HG03520 (cell line): ENCODE measurements around the gene SRCAP.
"Not testable (repeated sequence)": the region's sequence is repeated elsewhere in the genome, so short reads cannot be mapped to it uniquely, and the experiment has no call there.

Experiments
- ATAC-seq: cut with Tn5 transposase; IDR thresholded peaks from one replicate; pipeline ENCODE4 v1.9.1; 2021; ENCODE audit warnings: mild to moderate bottlenecking, moderate library complexity; ENCODE audit not compliant: unreplicated experiment

SRCAP gene

DNA sequence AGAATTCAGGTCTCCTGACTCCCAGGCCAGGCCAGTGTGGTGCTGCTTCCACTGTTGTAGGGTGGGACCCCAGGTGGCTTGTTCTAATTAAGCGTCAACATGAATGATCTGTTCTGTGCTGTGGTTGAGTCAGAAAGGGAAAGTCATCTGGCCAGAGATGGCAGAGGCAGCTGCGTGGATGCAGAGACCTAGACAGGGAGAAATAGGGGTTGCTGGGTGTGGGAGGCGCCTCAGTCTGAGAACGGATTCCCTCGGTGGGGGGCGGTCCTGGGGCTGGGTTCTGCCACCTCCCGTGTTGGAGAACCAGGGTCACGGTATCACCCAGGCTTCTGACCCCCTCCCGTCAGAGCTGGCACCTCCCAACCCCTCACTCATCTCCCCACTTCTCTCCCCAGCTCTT, 35.2 kb upstream of the SRCAP start:
- no peak for ATAC-seq

- ATAC-seq, result no peak
Observed at GRCh38 chr16:30664616-30665109, 34.3 kb upstream of the SRCAP start.

DNA sequence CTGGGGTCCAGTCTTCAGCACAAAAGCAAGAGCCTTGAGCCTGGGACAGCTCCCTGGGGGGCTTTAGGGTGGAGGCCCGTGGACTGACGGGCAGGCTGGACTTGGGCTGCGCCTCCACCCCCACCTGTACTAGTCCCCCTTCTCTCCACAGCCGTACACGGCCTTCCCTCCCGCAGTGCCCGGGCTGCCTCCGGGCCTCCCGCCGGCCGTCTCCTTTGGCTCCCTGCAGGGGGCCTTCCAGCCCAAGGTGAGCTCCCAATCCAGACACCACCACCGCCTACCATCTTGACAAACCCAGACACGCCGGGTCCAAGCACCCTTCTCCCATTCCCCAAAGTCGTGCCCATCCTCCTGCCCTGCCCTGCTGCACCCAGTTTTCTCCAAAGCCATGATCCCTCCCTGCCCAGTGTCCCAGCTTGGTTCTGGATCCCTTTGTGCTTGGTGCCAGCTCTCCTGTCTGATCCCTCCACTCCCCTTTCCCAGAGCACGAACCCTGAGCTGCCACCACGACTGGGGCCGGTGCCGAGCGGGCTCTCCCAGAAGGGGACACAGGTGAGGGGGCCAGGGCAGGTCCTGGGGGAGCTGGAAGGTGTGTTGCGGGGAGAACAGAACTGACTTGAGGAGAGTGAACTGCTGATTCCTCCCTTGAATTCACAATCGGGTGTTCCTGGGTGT, 33.7 kb upstream of the SRCAP start:
- no peak for ATAC-seq

- ATAC-seq, result no peak
Observed at GRCh38 chr16:30665830-30666190, 33.2 kb upstream of the SRCAP start.

- ATAC-seq, result no peak
Observed at GRCh38 chr16:30666681-30667080, 32.3 kb upstream of the SRCAP start.

DNA sequence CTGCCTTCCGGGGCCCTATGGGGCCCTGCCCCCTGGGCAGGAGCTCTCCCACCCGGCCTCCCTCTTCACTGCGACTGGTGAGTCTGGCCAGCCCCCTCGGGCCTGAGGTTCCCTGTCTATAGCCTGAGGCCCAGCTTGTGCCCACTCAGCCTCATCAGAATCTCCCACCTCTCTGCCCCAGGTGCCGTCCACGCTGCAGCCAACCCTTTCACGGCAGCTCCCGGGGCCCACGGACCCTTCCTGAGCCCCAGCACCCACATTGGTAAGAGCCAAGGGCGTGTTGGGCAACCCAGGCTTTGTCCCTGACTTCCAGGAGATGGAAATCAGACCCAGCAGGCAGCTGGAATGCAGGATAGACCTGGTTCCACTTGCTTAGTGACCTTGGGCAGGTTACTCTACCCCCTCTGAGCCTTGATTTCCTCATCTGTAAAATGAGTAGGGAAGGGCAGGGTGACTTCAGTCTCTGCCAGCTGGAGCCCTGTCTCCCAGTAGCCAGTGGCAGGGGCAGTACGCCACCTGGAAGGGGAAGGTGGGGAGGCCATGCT, 31.5 kb upstream of the SRCAP start:
- no peak for ATAC-seq

DNA sequence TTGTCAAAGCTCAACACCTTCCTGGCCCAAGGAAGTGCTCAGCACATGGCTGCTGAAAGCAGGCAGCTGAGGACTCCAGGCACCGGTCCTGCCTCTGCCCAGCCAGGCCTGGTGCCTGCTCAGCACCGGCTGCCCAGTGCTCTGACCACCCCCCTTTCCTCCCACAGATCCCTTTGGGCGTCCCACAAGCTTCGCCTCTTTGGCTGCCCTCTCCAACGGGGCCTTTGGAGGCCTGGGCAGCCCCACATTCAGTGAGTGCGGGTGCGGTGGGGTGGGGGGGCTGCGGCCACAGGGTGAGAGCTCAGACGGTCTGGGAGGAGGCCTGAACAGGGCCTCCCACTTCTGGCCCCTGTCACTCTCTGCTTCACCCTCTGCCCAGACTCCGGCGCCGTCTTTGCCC, 30.6 kb upstream of the SRCAP start:
- ATAC-seq, result no peak

- ATAC-seq, result no peak
Observed at GRCh38 chr16:30669026-30669902, 29.7 kb upstream of the SRCAP start.

GRCh38 chr16:30669903-30670824, 28.8 kb upstream of the SRCAP start:
- ATAC-seq, result no peak

- no peak for ATAC-seq
Observed at GRCh38 chr16:30675143-30675542, 23.8 kb upstream of the SRCAP start.

DNA sequence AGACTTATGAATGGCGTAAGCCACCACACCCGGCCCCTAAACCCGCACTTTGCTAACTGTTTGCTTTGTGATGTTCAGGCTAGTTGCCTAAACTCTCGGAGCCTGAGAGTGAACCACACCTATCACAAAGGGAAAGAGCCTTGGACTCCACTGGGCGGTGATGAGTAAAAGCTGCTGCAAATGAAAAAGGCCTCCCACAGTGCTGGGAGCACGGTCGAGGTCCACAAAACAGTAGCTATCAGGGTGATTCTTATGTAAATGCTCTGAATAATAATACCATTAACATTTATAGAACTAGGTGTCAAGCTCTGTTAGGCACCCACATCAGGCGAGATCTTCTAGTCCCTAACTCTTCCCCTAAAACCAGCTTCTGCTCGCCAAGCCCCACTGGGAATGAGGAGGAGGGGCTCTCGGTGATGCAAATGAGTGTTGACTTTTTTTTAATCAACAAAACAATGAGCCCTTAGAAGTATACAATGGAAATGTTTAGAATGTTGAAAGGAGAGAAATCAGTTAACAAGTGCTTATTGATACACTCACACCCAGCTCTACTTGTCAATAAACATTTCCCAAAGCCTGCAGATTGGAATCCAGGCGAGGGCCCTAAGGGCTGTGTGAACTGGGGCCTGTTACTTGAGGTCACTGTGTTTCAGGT, 20.9 kb upstream of the SRCAP start:
- ATAC-seq, result no peak

DNA sequence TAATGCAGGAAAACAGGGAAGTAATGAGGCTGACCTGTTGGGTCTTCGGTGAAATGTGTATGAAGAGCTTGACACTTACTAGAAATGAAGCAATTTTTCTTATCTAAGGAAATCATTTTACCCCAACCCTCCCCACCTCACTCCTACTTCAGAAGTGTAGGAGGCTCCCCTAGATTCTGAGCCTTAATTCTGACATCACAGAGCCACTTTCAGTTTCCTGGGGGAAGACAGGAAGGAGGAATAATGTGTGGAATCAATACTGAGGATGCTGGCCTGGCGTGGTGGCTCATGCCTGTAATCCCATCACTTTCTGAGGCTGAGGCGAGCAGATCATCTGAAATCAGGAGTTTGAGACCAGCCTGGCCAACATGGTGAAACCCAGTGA, 20.4 kb upstream of the SRCAP start:
- no peak for ATAC-seq

GRCh38 chr16:30680326-30680725, 18.6 kb upstream of the SRCAP start:
- ATAC-seq, result no peak

DNA sequence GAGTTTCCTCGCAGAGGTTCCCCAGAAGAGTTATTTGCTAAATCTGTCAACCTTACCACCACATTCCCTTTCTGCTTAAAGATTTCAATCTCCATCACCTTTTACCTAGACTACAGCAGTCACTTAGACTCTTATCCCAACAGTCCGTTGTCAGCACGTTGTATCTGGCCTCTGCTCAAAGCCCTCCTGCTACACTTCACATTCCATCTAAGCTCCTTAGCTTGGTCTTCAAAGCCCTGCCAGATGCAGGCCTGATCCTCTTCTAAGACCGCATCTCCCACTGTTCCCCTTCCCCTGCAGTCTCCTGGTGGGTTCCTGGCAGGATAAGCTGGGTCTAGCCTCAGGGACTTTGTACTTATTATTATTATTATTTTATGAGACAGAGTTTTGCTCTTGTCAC, 10.3 kb upstream of the SRCAP start:
- ATAC-seq, result no peak

GRCh38 chr16:30691907-30692306, 7.1 kb upstream of the SRCAP start:
- no peak for ATAC-seq

- no peak for ATAC-seq
Observed at GRCh38 chr16:30692396-30693064, 6.4 kb upstream of the SRCAP start.

GRCh38 chr16:30694926-30695693, 3.9 kb upstream of the SRCAP start:
- no peak for ATAC-seq

- ATAC-seq, result not testable (repeated sequence)
Observed at GRCh38 chr16:30696646-30697045, 2.3 kb upstream of the SRCAP start.
